Stimulated activated CD4-positive, alpha-beta T cell treated with anti-CD3 and anti-CD28 coated beads, Interleukin-1b, Interleukin-23, amount 100 ng/mL, for 24 hours (primary cell): Measurements from ENCODE around the gene LRRC15.

ENCODE experiments used
- DNase-seq, 4 experiments: peaks; one replicate each; pipeline ENCODE4 v3.0.0-alpha.2; 2020; ENCODE audit warnings: low read depth in 4 of 4, low spot score in 1 of 4

LRRC15 gene

GRCh38 chr3:194305356-194306108 is 64.0 kb downstream of the LRRC15 start:
- no peak for DNase-seq
